ENCODE data around the gene RPS19BP1.

- TF ChIP-seq EP300 (IDR thresholded peaks at IDR 0.05) (no peak), CTCF (IDR thresholded peaks at IDR 0.05) (no peak), POLR2A (IDR thresholded peaks at IDR 0.05) (no peak)
These were observed 14.3 kb downstream of the RPS19BP1 start for GRCh38 chr22:39518144-39518786.
